Erythroblast (primary cell): ENCODE measurements around the gene GPC5.

Source experiments
- GATA1 ChIP-seq: IDR thresholded peaks from 2 replicates; pipeline ENCODE4 v1.6.1; 2011; ENCODE audit warnings: low read depth, mild to moderate bottlenecking, control low read depth, low read length, moderate library complexity
- POLR2A ChIP-seq: IDR thresholded peaks from 2 replicates; pipeline ENCODE4 v1.6.1; 2011; ENCODE audit warnings: mild to moderate bottlenecking, low read length

- TF ChIP-seq POLR2A (no peak), GATA1 (no peak)
These were observed 141.8 kb downstream of the GPC5 start for GRCh38 chr13:91540158-91540736.
